Neural progenitor cell (in vitro differentiated cells): ENCODE measurements around the gene KRT76.

ENCODE experiments used
- EZH2 ChIP-seq: fragments of 200-600 bp; sonication (generic); IDR thresholded peaks from 2 replicates; pipeline ENCODE4 v1.6.1; 2017; ENCODE audit warnings: antibody characterized with exemption, mild to moderate bottlenecking, moderate library complexity
- EZH2phosphoT487 ChIP-seq: fragments of 200-600 bp; sonication (generic); IDR thresholded peaks from 2 replicates; pipeline ENCODE4 v1.6.1; 2017; ENCODE audit warnings: antibody characterized with exemption
- TF ChIP-seq, protein P1 (sequence below): fragments of 200-600 bp; sonication (generic); IDR thresholded peaks from 2 replicates; pipeline ENCODE4 v1.5.1; 2017; ENCODE audit warnings: antibody characterized with exemption, mild to moderate bottlenecking

DNA sequence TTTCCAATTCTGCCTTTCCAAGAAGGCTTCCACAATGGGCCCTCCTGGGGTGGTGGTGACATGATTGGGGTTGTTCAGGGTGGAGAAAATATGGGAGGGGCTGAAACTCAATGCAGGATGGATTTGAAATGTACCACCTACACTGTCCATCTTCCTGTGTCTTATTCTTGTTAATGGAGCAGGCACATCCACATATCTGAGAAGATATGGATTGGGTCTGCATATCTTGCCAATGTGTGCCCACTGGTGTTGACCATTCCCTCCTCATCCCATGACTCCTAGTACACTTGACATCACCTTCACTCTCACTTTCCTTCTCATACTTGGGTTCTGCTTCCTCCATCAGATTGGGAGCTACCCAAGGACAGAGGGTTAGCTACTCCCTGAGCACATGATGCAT lies 7.2 kb downstream of the KRT76 start:
- TF ChIP-seq, protein P1, sequence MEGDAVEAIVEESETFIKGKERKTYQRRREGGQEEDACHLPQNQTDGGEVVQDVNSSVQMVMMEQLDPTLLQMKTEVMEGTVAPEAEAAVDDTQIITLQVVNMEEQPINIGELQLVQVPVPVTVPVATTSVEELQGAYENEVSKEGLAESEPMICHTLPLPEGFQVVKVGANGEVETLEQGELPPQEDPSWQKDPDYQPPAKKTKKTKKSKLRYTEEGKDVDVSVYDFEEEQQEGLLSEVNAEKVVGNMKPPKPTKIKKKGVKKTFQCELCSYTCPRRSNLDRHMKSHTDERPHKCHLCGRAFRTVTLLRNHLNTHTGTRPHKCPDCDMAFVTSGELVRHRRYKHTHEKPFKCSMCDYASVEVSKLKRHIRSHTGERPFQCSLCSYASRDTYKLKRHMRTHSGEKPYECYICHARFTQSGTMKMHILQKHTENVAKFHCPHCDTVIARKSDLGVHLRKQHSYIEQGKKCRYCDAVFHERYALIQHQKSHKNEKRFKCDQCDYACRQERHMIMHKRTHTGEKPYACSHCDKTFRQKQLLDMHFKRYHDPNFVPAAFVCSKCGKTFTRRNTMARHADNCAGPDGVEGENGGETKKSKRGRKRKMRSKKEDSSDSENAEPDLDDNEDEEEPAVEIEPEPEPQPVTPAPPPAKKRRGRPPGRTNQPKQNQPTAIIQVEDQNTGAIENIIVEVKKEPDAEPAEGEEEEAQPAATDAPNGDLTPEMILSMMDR, result no peak
- TF ChIP-seq EZH2 (no peak), EZH2phosphoT487 (no peak)
